Astrocyte (in vitro differentiated cells and primary cell): Measurements from ENCODE around the gene GDPD5. TPM values are rescaled to one million over a fixed set of nuclear protein-coding genes. Genes with fewer than 3 reads are reported as not detected.

Source experiments
- DNase-seq: peaks from one replicate; pipeline ENCODE4 v3.0.0-alpha.2; 2010; ENCODE audit warnings: low read depth
- FAIRE-seq: peaks from 2 replicates; lab custom pipeline; 2011; peaks lifted over from hg19 to GRCh38; lab: Jason Lieb, UNC
- H2AFZ ChIP-seq: 2 replicates; pipeline ENCODE4 v1.6.0; 2012; ENCODE audit warnings: low read depth, low read length, inconsistent platforms
- H3K27ac ChIP-seq: 2 replicates; pipeline ENCODE4 v1.5.1; 2011; ENCODE audit warnings: low read depth, low read length, inconsistent platforms
- H3K27me3 ChIP-seq: 2 replicates; pipeline ENCODE4 v1.6.0; 2011; ENCODE audit warnings: low read length, inconsistent platforms; ENCODE audit not compliant: insufficient read depth
- H3K36me3 ChIP-seq: 2 replicates; pipeline ENCODE4 v1.5.1; 2011; ENCODE audit warnings: low read length, inconsistent platforms; ENCODE audit not compliant: insufficient read depth
- H3K4me1 ChIP-seq: 2 replicates; pipeline ENCODE4 v1.5.1; 2011; ENCODE audit warnings: low read length, inconsistent platforms; ENCODE audit not compliant: insufficient read depth
- H3K4me2 ChIP-seq: 2 replicates; pipeline ENCODE4 v1.6.0; 2012; ENCODE audit warnings: low read length, inconsistent platforms
- H3K4me3 ChIP-seq: 2 replicates; pipeline ENCODE4 v1.5.1; 2011; ENCODE audit warnings: low read depth, mild to moderate bottlenecking, low read length, inconsistent platforms; ENCODE audit not compliant: insufficient read depth
- H3K79me2 ChIP-seq: 2 replicates; pipeline ENCODE4 v1.6.0; 2012; ENCODE audit warnings: mild to moderate bottlenecking, low read length, inconsistent platforms; ENCODE audit not compliant: insufficient read depth
- H3K9ac ChIP-seq: 2 replicates; pipeline ENCODE4 v1.6.0; 2012; ENCODE audit warnings: mild to moderate bottlenecking, low read length, inconsistent platforms
- H3K9me3 ChIP-seq: 2 replicates; pipeline ENCODE4 v1.5.1; 2012; ENCODE audit warnings: low read depth, mild to moderate bottlenecking, low read length, inconsistent platforms; ENCODE audit not compliant: insufficient read depth
- H4K20me1 ChIP-seq: 2 replicates; pipeline ENCODE4 v1.6.0; 2012; ENCODE audit warnings: low read length, inconsistent platforms; ENCODE audit not compliant: insufficient read depth
- H3K27ac Mint-ChIP-seq: one replicate; pipeline ENCODE4 v1.8.0; 2021; ENCODE audit warnings: mild to moderate bottlenecking, mixed read lengths; ENCODE audit not compliant: unreplicated experiment
- H3K27me3 Mint-ChIP-seq: one replicate; pipeline ENCODE4 v1.8.0; 2021; ENCODE audit warnings: low read depth, mixed read lengths; ENCODE audit not compliant: unreplicated experiment
- H3K36me3 Mint-ChIP-seq: one replicate; pipeline ENCODE4 v1.8.0; 2021; ENCODE audit warnings: low read depth, mixed read lengths; ENCODE audit not compliant: unreplicated experiment
- H3K4me1 Mint-ChIP-seq: one replicate; pipeline ENCODE4 v1.8.0; 2021; ENCODE audit warnings: low read depth, mixed read lengths; ENCODE audit not compliant: unreplicated experiment
- H3K4me3 Mint-ChIP-seq: one replicate; pipeline ENCODE4 v1.8.0; 2021; ENCODE audit warnings: mild to moderate bottlenecking, moderate library complexity, mixed read lengths; ENCODE audit not compliant: unreplicated experiment
- H3K9me3 Mint-ChIP-seq: one replicate; pipeline ENCODE4 v1.8.0; 2021; ENCODE audit warnings: mild to moderate bottlenecking, mixed read lengths; ENCODE audit not compliant: unreplicated experiment
- CTCF ChIP-seq: IDR thresholded peaks from 2 replicates; pipeline ENCODE4 v1.5.1; 2011; ENCODE audit warnings: low read depth, mild to moderate bottlenecking, inconsistent platforms, low read length, moderate library complexity; ENCODE audit not compliant: insufficient read depth
- EZH2 ChIP-seq: IDR thresholded peaks from 2 replicates; pipeline ENCODE4 v1.6.1; 2012; ENCODE audit warnings: mild to moderate bottlenecking, low read length, inconsistent platforms; ENCODE audit not compliant: insufficient read depth
- total RNA-seq: library from RNA; stranded (reverse); gene quantifications from 2 replicates; pipeline ENCODE4 v1.2.1, GENCODE V29; 2021

GDPD5 gene
- total RNA-seq, 1 donor from 2014 or later = 9.4 TPM

- no peaks in the 10 kb centered on the region for H4K20me1 ChIP-seq
- H3K36me3 Mint-ChIP-seq = peaks cover 2% of the 10 kb centered on the region
- TF ChIP-seq EZH2 (no peak), CTCF (no peak)
- FAIRE-seq (no peak), DNase-seq (no peak)
- no peak overlapping the region for H2AFZ ChIP-seq
- peaks cover 13% of the 10 kb centered on the region for H3K27me3 Mint-ChIP-seq
- H3K4me1 Mint-ChIP-seq = peaks cover 13% of the 10 kb centered on the region
- H3K9me3 Mint-ChIP-seq = no peaks in the 10 kb centered on the region
- H3K9me3 ChIP-seq = no peaks in the 10 kb centered on the region
- no peak overlapping the region for H3K27ac ChIP-seq
- H3K79me2 ChIP-seq = no peaks in the 10 kb centered on the region
- no peak overlapping the region for H3K4me2 ChIP-seq
- no peak overlapping the region for H3K27ac Mint-ChIP-seq
- no peaks in the 10 kb centered on the region for H3K36me3 ChIP-seq
- no peak overlapping the region for H3K4me3 Mint-ChIP-seq
- H3K4me3 ChIP-seq = no peak overlapping the region
- H3K9ac ChIP-seq = no peak overlapping the region
- H3K4me1 ChIP-seq = peaks cover 13% of the 10 kb centered on the region
- H3K27me3 ChIP-seq = no peaks in the 10 kb centered on the region
Measured at GRCh38 chr11:75503531-75504099, 22.1 kb downstream of the GDPD5 start.

GRCh38 chr11:75502138-75502537 is 23.6 kb downstream of the GDPD5 start:
- Histone ChIP-seq H3K9ac (no peak overlapping the region), H2AFZ (no peak overlapping the region), H3K36me3 (no peaks in the 10 kb centered on the region), H4K20me1 (no peaks in the 10 kb centered on the region), H3K4me1 (peaks cover 16% of the 10 kb centered on the region), H3K27ac (no peak overlapping the region), H3K27me3 (no peaks in the 10 kb centered on the region), H3K9me3 (no peaks in the 10 kb centered on the region), H3K79me2 (no peaks in the 10 kb centered on the region), H3K4me3 (no peak overlapping the region), H3K4me2 (no peak overlapping the region)
- TF ChIP-seq CTCF (no peak), EZH2 (no peak)
- Mint-ChIP-seq H3K4me1 (peaks cover 13% of the 10 kb centered on the region), H3K27me3 (peaks cover 11% of the 10 kb centered on the region), H3K36me3 (peaks cover 2% of the 10 kb centered on the region), H3K27ac (no peak overlapping the region), H3K9me3 (no peaks in the 10 kb centered on the region), H3K4me3 (no peak overlapping the region)
- DNase-seq (no peak), FAIRE-seq (no peak)

GRCh38 chr11:75500742-75501141 is 25.0 kb downstream of the GDPD5 start:
- Histone ChIP-seq H2AFZ (no peak overlapping the region), H3K4me1 (peaks cover 16% of the 10 kb centered on the region), H3K79me2 (no peaks in the 10 kb centered on the region), H3K4me3 (no peak overlapping the region), H3K9me3 (no peaks in the 10 kb centered on the region), H3K27me3 (no peaks in the 10 kb centered on the region), H3K4me2 (no peak overlapping the region), H4K20me1 (no peaks in the 10 kb centered on the region), H3K9ac (no peak overlapping the region), H3K27ac (no peak overlapping the region), H3K36me3 (no peaks in the 10 kb centered on the region)
- FAIRE-seq (no peak), DNase-seq (no peak)
- TF ChIP-seq CTCF (no peak), EZH2 (no peak)
- H3K4me1 Mint-ChIP-seq = peaks cover 21% of the 10 kb centered on the region
- H3K27ac Mint-ChIP-seq = no peak overlapping the region
- H3K36me3 Mint-ChIP-seq = peaks cover 2% of the 10 kb centered on the region
- no peaks in the 10 kb centered on the region for H3K9me3 Mint-ChIP-seq
- no peak overlapping the region for H3K4me3 Mint-ChIP-seq
- H3K27me3 Mint-ChIP-seq = peaks cover 8% of the 10 kb centered on the region
